Naive thymus-derived CD8-positive, alpha-beta T cell (primary cell): ENCODE measurements around the gene GCGR. TPM values are rescaled to one million over a fixed set of nuclear protein-coding genes. Genes with fewer than 3 reads are reported as not detected.

Experiments
- ATAC-seq, 2 donors: fragments of 150-1000 bp; cut with Tn5 transposase in 1 of 2; sonication (Bioruptor Pico), chemical (Tn5 transposase) in 1 of 2; 1 replicate in 1 of 2; 2 replicates in 1 of 2; pipeline ENCODE4 v1.10.0; 2021; ENCODE audit warnings: mild to moderate bottlenecking in 2 of 2, moderate library complexity in 2 of 2
- POLR2A ChIA-PET: fragments of 350-600 bp; sonication (Branson Sonifier 250); formaldehyde crosslinking; loops from one replicate; lab custom pipeline; 2021; ENCODE audit warnings: antibody characterized with exemption; lab: Charles Lee
- DNase-seq, 10 donors: peaks; one replicate each; pipeline versions ENCODE4 v3.0.0 to v3.0.0-alpha.2; 2020 to 2022
- H3K27ac Mint-ChIP-seq, 10 donors: one replicate each; pipeline ENCODE4 v1.8.0; 2020 to 2022; ENCODE audit warnings: mild to moderate bottlenecking in 10 of 10, mixed read lengths in 10 of 10, moderate library complexity in 4 of 10, inconsistent platforms in 1 of 10
- H3K27me3 Mint-ChIP-seq, 5 donors: one replicate each; pipeline ENCODE4 v1.8.0; 2021 to 2022; ENCODE audit warnings: mixed read lengths in 5 of 5
- H3K36me3 Mint-ChIP-seq, 3 donors: one replicate each; pipeline ENCODE4 v1.8.0; 2020 to 2022; ENCODE audit warnings: mixed read lengths in 3 of 3, mild to moderate bottlenecking in 2 of 3, inconsistent platforms in 1 of 3
- H3K4me1 Mint-ChIP-seq, 4 donors: one replicate each; pipeline ENCODE4 v1.8.0; 2021 to 2022; ENCODE audit warnings: mixed read lengths in 4 of 4
- H3K4me3 Mint-ChIP-seq, 10 donors: one replicate each; pipeline ENCODE4 v1.8.0; 2020 to 2022; ENCODE audit warnings: mild to moderate bottlenecking in 10 of 10, mixed read lengths in 10 of 10, moderate library complexity in 6 of 10, inconsistent platforms in 1 of 10
- H3K9me3 Mint-ChIP-seq, 9 donors: one replicate each; pipeline ENCODE4 v1.8.0; 2020 to 2022; ENCODE audit warnings: mixed read lengths in 9 of 9, mild to moderate bottlenecking in 3 of 9, inconsistent platforms in 1 of 9, moderate library complexity in 1 of 9
- polyA plus RNA-seq, 3 donors: library from polyadenylated mRNA; unstranded; fragments of 300-500 nt; fragmentation: Illumina TruSeq; gene quantifications; one replicate each; pipeline ENCODE4 v1.2.3, GENCODE V29; 2021
- total RNA-seq, 8 experiments: library from RNA in 2 of 8; stranded (reverse) in 2 of 8; gene quantifications; one replicate each; pipeline ENCODE4 v1.2.3 and lab custom pipeline; 2021 to 2026

GCGR gene
- total and polyA plus RNA-seq, 5 experiments from 2014 or later, result not detected

GRCh38 chr17:81813861-81814683 lies 10.1 kb downstream of the GCGR start:
- Mint-ChIP-seq H3K27me3 (peaks cover 6 to 29% (median 15%) of the 10 kb centered on the region in 5 donors), H3K27ac (no peak overlapping the region), H3K36me3 (no peaks in the 10 kb centered on the region), H3K4me1 (peaks cover 0 to under 1% (median 0%) of the 10 kb centered on the region in 4 donors), H3K4me3 (no peak overlapping the region), H3K9me3 (peaks cover 0 to 2% (median 0%) of the 10 kb centered on the region in 9 donors)
- no peak for ATAC-seq
- POLR2A ChIA-PET, result no interaction called here
- DNase-seq, result no peak

GRCh38 chr17:81814748-81815645 lies 11.0 kb downstream of the GCGR start:
- H3K4me1 Mint-ChIP-seq, result no peaks in the 10 kb centered on the region
- ATAC-seq (no peak), DNase-seq (no peak)
- H3K9me3 Mint-ChIP-seq, result no peaks in the 10 kb centered on the region
- no peak overlapping the region for H3K4me3 Mint-ChIP-seq
- no peaks in the 10 kb centered on the region for H3K36me3 Mint-ChIP-seq
- peaks cover 3 to 20% (median 6%) of the 10 kb centered on the region in 5 donors for H3K27me3 Mint-ChIP-seq
- POLR2A ChIA-PET, result no interaction called here
- H3K27ac Mint-ChIP-seq, result no peak overlapping the region

DNA sequence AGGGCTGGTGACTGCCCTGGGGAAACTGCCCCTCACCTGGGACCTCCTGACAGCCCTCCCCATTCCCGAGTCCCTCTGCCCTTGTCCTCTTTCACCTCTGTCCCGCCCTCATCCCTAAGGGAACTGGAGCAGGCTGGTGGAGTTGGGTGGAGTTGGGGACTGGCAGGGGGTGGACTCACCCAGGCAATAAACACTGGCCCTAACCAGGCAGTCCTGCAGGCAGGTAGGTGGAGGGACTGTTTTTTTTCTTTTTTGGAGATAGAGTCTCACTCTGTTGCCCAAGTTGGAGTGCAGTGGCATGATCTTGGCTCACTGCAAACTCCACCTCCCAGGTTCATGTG lies 11.7 kb downstream of the GCGR start:
- H3K4me3 Mint-ChIP-seq, result no peak overlapping the region
- no peaks in the 10 kb centered on the region for H3K36me3 Mint-ChIP-seq
- DNase-seq (no peak), ATAC-seq (no peak)
- no peaks in the 10 kb centered on the region for H3K4me1 Mint-ChIP-seq
- H3K27me3 Mint-ChIP-seq, result peaks cover 0 to 15% (median 6%) of the 10 kb centered on the region in 5 donors
- no peak overlapping the region for H3K27ac Mint-ChIP-seq
- no peaks in the 10 kb centered on the region for H3K9me3 Mint-ChIP-seq
- POLR2A ChIA-PET, result no interaction called here

- DNase-seq (no peak), ATAC-seq (no peak)
- peaks cover 0 to 1% (median 0%) of the 10 kb centered on the region in 4 donors for H3K4me1 Mint-ChIP-seq
- H3K36me3 Mint-ChIP-seq, result peaks cover 0 to 2% (median 0%) of the 10 kb centered on the region in 3 donors
- no peaks in the 10 kb centered on the region for H3K9me3 Mint-ChIP-seq
- no peak overlapping the region for H3K27ac Mint-ChIP-seq
- peaks cover 0 to 14% (median 6%) of the 10 kb centered on the region in 5 donors for H3K27me3 Mint-ChIP-seq
- POLR2A ChIA-PET, result no interaction called here
- H3K4me3 Mint-ChIP-seq, result no peak overlapping the region
These were observed 13.8 kb downstream of the GCGR start for GRCh38 chr17:81817758-81818147.

DNA sequence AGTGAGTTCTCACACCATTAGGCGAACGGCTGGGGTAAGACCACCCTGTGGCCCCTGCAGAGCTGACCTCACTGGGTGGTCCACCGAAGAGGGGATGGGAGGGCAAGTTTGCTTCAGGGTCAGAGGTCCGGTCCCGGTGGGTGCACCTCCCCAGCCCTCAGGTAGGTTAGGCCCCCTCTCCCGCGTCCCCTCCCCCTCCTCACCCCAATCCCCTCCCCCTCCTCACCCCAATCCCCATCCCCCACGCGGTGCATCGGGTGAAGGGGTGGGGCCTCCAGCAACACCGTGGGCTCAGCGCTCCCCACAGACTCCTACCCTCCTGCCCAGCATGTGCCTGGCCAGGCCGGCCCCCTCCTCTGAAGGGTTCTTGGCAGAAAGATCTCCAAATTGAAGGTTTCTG lies 15.8 kb downstream of the GCGR start:
- no peak for ATAC-seq
- POLR2A ChIA-PET, result no interaction called here

DNA sequence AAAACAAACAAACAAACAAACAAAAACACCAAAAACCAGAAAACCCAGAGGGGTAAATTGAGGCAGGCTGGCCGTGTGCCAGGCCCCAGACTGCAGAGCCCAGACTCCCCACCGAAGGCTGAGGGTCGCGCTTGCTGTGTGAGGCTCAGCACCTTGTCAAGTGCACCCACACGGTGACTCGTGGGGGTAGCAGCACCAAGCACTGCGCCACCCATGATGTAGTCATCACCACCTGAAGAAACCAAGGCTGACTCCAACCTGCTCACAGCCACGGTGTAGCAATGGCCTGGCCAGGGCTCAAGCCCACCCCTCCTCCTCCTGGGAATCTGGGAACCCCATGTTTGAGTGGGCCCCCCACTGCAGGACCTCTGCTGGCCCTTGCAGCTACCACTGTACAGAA lies 17.2 kb downstream of the GCGR start:
- Mint-ChIP-seq H3K27ac (peak overlapping the region in 1 of 10 donors; percentile 46), H3K27me3 (peaks cover 0 to 12% (median 5%) of the 10 kb centered on the region in 5 donors), H3K4me1 (peaks cover 0 to 6% (median 4%) of the 10 kb centered on the region in 4 donors), H3K4me3 (no peak overlapping the region), H3K36me3 (peaks cover 0 to 10% (median 0%) of the 10 kb centered on the region in 3 donors), H3K9me3 (no peaks in the 10 kb centered on the region)
- DNase-seq, result no peak
- no peak for ATAC-seq
- POLR2A ChIA-PET, result no interaction called here

More for the DNA sequence above, 15.8 kb downstream of the GCGR start:
- no peak for DNase-seq
- H3K4me1 Mint-ChIP-seq, result peaks cover 0 to 2% (median under 1%) of the 10 kb centered on the region in 4 donors
- H3K27me3 Mint-ChIP-seq, result peaks cover 0 to 14% (median 6%) of the 10 kb centered on the region in 5 donors
- peaks cover 0 to 6% (median 0%) of the 10 kb centered on the region in 3 donors for H3K36me3 Mint-ChIP-seq
- no peaks in the 10 kb centered on the region for H3K9me3 Mint-ChIP-seq
- H3K4me3 Mint-ChIP-seq, result no peak overlapping the region
- H3K27ac Mint-ChIP-seq, result no peak overlapping the region

DNA sequence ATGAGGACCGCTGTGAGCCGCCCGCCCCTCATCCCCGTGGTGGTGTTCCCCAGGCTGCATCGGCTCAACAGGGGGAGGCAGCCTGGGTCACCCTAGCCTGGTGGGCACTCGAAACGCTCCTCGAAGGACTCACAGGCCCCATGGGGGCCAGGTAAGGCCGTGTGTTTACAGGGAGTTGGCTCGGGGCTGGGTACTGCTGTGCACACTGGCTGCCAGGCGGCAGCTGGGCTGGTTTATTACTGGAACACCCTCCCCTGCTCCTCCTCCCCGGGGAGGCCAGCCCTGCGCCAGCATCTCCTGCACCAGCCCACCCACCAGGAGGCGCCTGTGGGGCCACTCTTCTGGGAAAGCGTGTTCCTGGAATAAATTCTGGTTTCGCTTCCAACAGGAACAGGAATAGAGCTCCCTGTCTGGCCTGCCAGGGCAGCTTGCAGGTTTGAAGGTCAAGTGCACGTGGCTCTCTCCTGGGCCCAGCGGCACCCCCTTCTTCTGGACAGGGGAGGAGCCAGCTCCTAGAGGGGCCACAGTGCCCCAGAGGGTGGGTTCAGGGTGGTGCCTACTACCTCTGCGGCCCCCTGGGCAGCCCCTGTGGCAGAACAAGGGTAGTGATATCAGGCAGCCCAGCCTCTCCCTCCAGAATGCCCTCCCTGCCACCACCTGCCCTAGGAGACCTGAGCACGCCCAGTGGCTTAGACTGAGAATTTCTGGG lies 17.8 kb downstream of the GCGR start:
- Mint-ChIP-seq H3K4me3 (no peak overlapping the region), H3K36me3 (peaks cover 0 to 10% (median 0%) of the 10 kb centered on the region in 3 donors), H3K4me1 (peaks cover 0 to 7% (median 6%) of the 10 kb centered on the region in 4 donors), H3K9me3 (no peaks in the 10 kb centered on the region), H3K27me3 (peaks cover 0 to 8% (median 3%) of the 10 kb centered on the region in 5 donors), H3K27ac (no peak overlapping the region)
- POLR2A ChIA-PET, result no interaction called here
- DNase-seq (no peak), ATAC-seq (no peak)

DNA sequence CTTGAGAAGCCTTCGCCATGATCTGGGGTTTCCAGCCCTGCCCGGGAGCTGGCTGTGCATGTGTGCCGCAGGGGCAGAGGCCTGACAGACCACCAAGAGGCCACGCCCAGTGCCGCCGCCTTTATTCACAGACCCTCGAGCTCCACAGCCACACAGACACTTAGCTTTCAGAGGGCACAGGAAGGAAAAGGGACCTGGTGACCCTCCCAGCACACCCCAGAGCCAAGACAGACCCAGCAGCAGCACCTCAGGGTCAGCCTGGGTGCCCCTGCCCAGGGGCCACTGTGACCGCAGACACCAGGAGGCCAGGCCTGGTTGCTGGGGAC lies 18.3 kb downstream of the GCGR start:
- H3K27me3 Mint-ChIP-seq, result peaks cover 0 to 5% (median 2%) of the 10 kb centered on the region in 5 donors
- ATAC-seq, result no peak
- no peak for DNase-seq
- H3K9me3 Mint-ChIP-seq, result no peaks in the 10 kb centered on the region
- H3K4me3 Mint-ChIP-seq, result no peak overlapping the region
- peak overlapping the region in 1 of 10 donors; percentile 64 for H3K27ac Mint-ChIP-seq
- H3K36me3 Mint-ChIP-seq, result peaks cover 0 to 10% (median 0%) of the 10 kb centered on the region in 3 donors
- peaks cover 0 to 7% (median 6%) of the 10 kb centered on the region in 4 donors for H3K4me1 Mint-ChIP-seq
- POLR2A ChIA-PET, result no interaction called here

GRCh38 chr17:81822996-81823819 lies 19.3 kb downstream of the GCGR start:
- DNase-seq (no peak), ATAC-seq (no peak)
- no peaks in the 10 kb centered on the region for H3K9me3 Mint-ChIP-seq
- H3K27me3 Mint-ChIP-seq, result no peaks in the 10 kb centered on the region
- peaks cover 0 to 10% (median 0%) of the 10 kb centered on the region in 3 donors for H3K36me3 Mint-ChIP-seq
- H3K4me3 Mint-ChIP-seq, result no peak overlapping the region
- peaks cover 2 to 10% (median 6%) of the 10 kb centered on the region in 4 donors for H3K4me1 Mint-ChIP-seq
- POLR2A ChIA-PET, result interaction anchor here (2.4 kb wide), 1 partner anchor 10 kb away, joined by 5 read pairs; the partner anchor contains the start of gene MCRIP1
- H3K27ac Mint-ChIP-seq, result peak overlapping the region in 1 of 10 donors; percentile 56

DNA sequence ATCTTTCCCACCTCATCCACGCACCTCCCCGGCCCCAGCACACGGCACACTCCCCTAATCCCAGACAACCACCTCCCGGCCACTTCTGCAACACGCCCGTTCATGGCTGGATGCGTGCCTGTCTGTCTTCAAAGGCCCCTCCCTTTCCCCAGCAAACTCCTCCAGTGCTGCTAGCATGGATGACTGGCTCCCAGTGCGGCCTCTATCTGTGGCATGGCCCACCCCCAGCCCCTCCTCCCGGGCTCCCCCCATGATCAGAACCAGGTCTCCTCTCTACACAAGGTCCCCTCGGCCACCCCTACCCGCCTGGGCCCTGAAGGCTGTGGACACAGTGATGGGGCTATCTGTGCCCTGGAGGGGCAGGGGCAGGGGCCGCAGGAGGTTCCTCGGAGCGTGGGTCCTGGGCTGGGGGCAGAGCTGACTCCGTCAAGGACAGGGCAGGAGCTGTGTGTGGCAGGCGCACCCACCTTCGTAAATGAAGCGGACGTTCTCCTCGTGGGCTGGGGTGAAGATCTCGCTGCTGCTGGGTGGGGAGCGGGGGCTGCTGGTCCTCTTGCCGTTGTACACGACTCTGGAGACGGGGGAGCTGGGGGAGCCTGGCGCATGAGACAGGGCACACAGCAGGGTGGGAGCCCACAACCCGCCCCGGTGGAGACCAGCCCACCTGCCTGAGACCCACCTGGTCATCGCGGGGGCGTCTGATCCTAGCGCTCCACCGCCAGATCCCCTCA lies 20.0 kb downstream of the GCGR start:
- no peak for DNase-seq
- no peak for ATAC-seq
- Mint-ChIP-seq H3K9me3 (no peaks in the 10 kb centered on the region), H3K36me3 (peaks cover 0 to 10% (median 0%) of the 10 kb centered on the region in 3 donors), H3K27me3 (no peaks in the 10 kb centered on the region), H3K27ac (peak overlapping the region in 1 of 10 donors; percentile 56), H3K4me3 (no peak overlapping the region), H3K4me1 (peaks cover 7 to 13% (median 9%) of the 10 kb centered on the region in 4 donors)
- POLR2A ChIA-PET, result interaction anchor here (2.4 kb wide), 1 partner anchor 9 kb away, joined by 5 read pairs; the partner anchor contains the start of gene MCRIP1

DNA sequence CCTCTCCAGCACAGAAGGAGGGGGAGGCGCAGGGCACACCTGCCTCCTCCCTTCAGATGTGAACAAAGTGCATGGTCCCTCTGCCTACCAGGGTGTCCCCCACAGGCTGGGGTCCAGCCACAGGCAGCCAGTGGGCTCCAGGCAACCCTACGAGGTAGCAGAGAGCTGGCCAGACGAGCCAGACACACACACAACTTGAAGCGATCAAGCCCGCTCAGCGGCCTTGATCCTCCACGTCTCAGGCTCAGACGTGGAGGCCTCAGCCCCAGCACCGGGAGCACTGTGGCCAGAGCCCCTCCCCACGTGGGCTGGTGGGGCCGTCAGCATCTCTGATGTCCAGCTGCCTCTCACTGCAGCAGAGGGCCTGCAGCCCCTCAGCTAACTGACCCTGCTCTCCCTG lies 20.6 kb downstream of the GCGR start:
- POLR2A ChIA-PET, result interaction anchor here (2.4 kb wide), 1 partner anchor 9 kb away, joined by 5 read pairs; the partner anchor contains the start of gene MCRIP1
- Mint-ChIP-seq H3K27me3 (no peaks in the 10 kb centered on the region), H3K36me3 (peaks cover 0 to 10% (median 0%) of the 10 kb centered on the region in 3 donors), H3K27ac (no peak overlapping the region), H3K4me1 (peaks cover 8 to 16% (median 11%) of the 10 kb centered on the region in 4 donors), H3K9me3 (no peaks in the 10 kb centered on the region), H3K4me3 (no peak overlapping the region)
- DNase-seq, result no peak
- no peak for ATAC-seq
